GM12865 (cell line): ENCODE data around the gene PILRA.
A peak's percentile ranks its signal among the peaks of the same experiment; 100 is the strongest.

Experiments used
- DNase-seq: peaks from one replicate; pipeline ENCODE4 v3.0.0; 2010; ENCODE audit warnings: low read depth
- H3K4me3 ChIP-seq: 2 replicates; pipeline ENCODE4 v1.5.1; 2011; ENCODE audit warnings: mild to moderate bottlenecking, low read depth, low read length, control low read depth
- TF ChIP-seq, protein P1 (sequence below): IDR thresholded peaks from 2 replicates; pipeline ENCODE4 v1.5.1; 2011; ENCODE audit warnings: low read length, control low read depth, low read depth, inconsistent platforms; ENCODE audit not compliant: insufficient read depth; ENCODE audit errors: missing control alignments

PILRA gene

DNA sequence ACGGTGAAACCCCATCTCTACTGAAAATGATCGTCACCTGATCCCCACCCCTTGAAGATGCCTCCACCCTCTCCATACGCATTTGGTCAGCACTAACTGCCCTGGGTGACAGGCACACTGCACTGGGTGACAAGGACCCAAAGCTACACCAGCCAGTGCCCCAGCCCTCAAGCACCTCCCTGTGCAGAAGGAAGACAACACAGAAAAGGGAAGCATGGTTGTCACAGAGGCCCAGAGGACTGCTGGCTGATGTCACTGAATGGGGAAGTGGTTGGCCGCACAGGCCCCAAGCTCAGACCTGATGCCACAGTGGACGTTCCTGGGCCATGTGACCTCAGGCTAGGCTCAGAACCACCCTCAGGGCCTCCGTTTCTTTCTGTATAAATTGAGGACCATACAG lies 4.2 kb upstream of the PILRA start:
- H3K4me3 ChIP-seq: no peak overlapping the region
- peak; percentile 89 for DNase-seq
- TF ChIP-seq, protein P1, sequence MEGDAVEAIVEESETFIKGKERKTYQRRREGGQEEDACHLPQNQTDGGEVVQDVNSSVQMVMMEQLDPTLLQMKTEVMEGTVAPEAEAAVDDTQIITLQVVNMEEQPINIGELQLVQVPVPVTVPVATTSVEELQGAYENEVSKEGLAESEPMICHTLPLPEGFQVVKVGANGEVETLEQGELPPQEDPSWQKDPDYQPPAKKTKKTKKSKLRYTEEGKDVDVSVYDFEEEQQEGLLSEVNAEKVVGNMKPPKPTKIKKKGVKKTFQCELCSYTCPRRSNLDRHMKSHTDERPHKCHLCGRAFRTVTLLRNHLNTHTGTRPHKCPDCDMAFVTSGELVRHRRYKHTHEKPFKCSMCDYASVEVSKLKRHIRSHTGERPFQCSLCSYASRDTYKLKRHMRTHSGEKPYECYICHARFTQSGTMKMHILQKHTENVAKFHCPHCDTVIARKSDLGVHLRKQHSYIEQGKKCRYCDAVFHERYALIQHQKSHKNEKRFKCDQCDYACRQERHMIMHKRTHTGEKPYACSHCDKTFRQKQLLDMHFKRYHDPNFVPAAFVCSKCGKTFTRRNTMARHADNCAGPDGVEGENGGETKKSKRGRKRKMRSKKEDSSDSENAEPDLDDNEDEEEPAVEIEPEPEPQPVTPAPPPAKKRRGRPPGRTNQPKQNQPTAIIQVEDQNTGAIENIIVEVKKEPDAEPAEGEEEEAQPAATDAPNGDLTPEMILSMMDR: no peak

DNA sequence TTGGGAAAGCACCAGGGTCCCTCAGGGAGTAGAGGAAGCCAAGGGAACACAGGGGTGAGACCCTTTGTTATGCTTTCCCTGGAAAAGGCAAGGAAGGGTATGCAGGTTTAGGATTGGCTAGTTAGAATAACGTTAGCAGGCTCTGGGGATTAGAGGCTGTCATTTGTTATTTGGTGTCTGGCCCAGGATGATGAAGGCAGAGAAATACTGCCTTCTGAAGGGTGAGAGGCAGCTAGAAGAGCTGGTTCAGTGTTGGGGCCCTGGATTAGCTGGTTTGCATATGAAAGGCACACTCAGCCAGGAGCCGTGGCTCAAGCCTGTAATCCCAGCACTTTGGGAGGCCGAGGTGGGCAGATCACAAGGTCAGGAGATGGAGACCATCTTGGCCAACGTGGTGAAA lies 3.0 kb upstream of the PILRA start:
- TF ChIP-seq, protein P1: no peak
- no peak for DNase-seq

DNA sequence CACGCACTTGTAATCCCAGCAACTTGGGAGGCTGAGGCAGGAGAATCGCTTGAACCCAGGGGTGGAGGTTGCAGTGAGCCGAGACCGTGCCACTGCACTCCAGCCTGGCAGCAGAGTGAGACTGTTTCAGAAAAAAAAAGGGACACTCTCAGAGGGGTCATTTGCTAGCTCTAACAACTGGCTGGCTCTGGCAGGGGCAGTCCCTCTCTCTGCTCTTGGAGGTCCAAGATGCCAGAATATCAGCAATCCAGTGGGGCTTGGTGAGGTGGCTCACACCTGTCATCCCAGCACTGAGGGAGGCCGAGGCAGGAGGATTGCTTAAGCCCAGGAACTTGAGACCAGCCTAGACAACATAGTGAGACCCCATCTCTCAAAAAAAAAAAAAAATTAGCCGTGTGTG lies 2.5 kb upstream of the PILRA start:
- TF ChIP-seq, protein P1: no peak

More for the DNA sequence above, 3.0 kb upstream of the PILRA start:
- no peak overlapping the region for H3K4me3 ChIP-seq

DNA sequence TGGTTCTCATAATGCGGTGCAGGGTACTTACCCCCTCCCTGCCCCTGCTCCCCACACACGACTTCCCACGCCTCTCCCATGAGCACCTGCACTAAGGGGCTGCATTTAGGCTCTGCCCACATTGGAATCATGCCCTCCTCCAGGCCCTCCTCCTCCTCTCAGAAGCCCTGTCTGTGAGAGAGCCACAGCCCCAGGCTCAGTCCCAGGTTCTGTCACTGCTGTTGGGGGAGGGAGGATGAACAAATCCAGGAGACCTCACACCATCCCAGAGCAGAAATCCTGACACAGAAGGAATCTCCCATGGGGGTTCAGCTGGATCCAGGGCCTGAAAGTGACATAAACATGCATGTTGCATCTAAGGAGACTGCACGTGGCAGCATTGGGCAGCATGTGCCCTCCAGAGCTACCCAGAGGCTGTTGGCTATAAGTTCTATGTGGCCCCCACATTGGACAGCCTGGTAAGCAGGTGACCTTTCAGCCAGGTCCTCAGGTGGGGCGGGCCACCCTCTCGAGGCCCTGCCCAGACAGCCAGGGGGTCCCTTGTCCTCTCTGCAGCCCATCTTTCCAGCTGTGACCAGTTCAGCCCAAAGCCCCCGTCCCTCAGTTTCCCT lies 1.6 kb upstream of the PILRA start:
- DNase-seq: no peak
- TF ChIP-seq, protein P1: no peak
- no peak overlapping the region for H3K4me3 ChIP-seq

More for the DNA sequence above, 2.5 kb upstream of the PILRA start:
- no peak for DNase-seq
- no peak overlapping the region for H3K4me3 ChIP-seq

DNA sequence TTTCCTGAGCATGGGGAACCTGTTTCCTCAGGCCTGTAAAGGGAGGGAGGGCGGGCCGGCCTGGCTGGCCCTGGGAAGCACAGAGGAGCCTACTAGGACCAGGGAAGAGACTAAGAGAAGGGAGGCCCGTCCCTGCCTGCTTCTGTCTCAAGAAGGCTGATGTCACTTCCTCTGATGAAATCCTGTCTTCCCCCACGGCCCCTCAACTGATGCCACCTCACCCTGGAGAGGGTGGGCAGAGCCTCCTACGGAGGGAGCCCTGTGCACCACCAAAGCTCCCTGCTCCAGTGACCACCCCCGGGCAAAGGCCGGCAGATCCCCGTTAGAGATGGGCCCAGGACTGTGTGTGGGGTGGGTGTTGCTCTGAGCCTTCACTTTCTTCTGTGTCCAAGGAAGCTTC lies 1.0 kb upstream of the PILRA start:
- TF ChIP-seq, protein P1: no peak
- DNase-seq: no peak
- no peak overlapping the region for H3K4me3 ChIP-seq

DNA sequence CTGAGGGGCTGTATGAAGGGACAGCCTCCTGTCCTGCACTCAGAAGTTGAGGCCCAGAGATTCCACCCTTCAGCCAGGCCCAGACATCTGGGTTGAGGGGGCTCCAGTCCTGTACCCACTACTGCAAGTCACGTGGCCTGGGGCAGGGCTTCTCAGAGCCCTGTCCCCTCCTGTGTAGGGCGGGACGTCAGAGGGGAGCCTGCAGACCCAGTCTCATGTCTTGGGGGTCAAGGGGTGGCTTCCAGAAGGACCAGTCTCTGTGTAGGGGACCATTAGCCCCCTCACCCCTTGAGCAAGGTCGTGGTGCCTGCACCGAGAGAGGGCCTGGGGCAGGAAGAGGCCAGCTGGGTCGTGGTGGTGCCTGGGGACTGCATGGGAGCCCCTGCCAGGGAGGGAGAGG lies 593 bp upstream of the PILRA start:
- TF ChIP-seq, protein P1: no peak
- no peak for DNase-seq
- no peak overlapping the region for H3K4me3 ChIP-seq
